Glutamatergic neuron (in vitro differentiated cells): ENCODE results near the gene POU3F1. TPM values are rescaled to one million over a fixed set of nuclear protein-coding genes. Genes with fewer than 3 reads are reported as not detected.

Experiments
- DNase-seq: peaks from one replicate; pipeline ENCODE4 v3.0.0; 2022
- H3K27ac Mint-ChIP-seq: one replicate; pipeline ENCODE4 v1.8.0; 2020; ENCODE audit warnings: mild to moderate bottlenecking, mixed read lengths, inconsistent platforms; ENCODE audit not compliant: unreplicated experiment
- H3K27me3 Mint-ChIP-seq: one replicate; pipeline ENCODE4 v1.8.0; 2020; ENCODE audit warnings: mild to moderate bottlenecking, moderate library complexity, mixed read lengths, inconsistent platforms; ENCODE audit not compliant: unreplicated experiment
- H3K36me3 Mint-ChIP-seq: one replicate; pipeline ENCODE4 v1.8.0; 2020; ENCODE audit warnings: mild to moderate bottlenecking, mixed read lengths, inconsistent platforms; ENCODE audit not compliant: unreplicated experiment
- H3K4me1 Mint-ChIP-seq: one replicate; pipeline ENCODE4 v1.8.0; 2020; ENCODE audit warnings: mild to moderate bottlenecking, low read depth, mixed read lengths, inconsistent platforms; ENCODE audit not compliant: unreplicated experiment
- H3K4me3 Mint-ChIP-seq: one replicate; pipeline ENCODE4 v1.8.0; 2020; ENCODE audit warnings: mild to moderate bottlenecking, mixed read lengths, inconsistent platforms; ENCODE audit not compliant: unreplicated experiment
- H3K9me3 Mint-ChIP-seq: one replicate; pipeline ENCODE4 v1.8.0; 2020; ENCODE audit warnings: mild to moderate bottlenecking, moderate library complexity, mixed read lengths, inconsistent platforms; ENCODE audit not compliant: unreplicated experiment
- CTCF ChIP-seq: fragments of 200-600 bp; sonication (generic); IDR thresholded peaks from one replicate; pipeline ENCODE4 v1.5.0; 2021; ENCODE audit not compliant: partially characterized antibody, unreplicated experiment
- total RNA-seq: library from RNA; stranded (reverse); fragmentation: NEBNext Ultra II Directional; extraction: Animal tissue kit (Norgen Biotek cat#: 25700); gene quantifications from one replicate; pipeline ENCODE4 v1.2.1, GENCODE V29; 2021; ENCODE audit not compliant: unreplicated experiment

POU3F1 gene
- total RNA-seq, 1 donor from 2014 or later, result 9.3 TPM

- Mint-ChIP-seq H3K27ac (no peak overlapping the region), H3K9me3 (peaks cover 4% of the 10 kb centered on the region), H3K4me3 (no peak overlapping the region), H3K36me3 (no peaks in the 10 kb centered on the region), H3K27me3 (peaks cover 10% of the 10 kb centered on the region), H3K4me1 (peaks cover 22% of the 10 kb centered on the region)
- TF ChIP-seq CTCF, result no peak
- DNase-seq, result no peak
Measured at GRCh38 chr1:38031513-38031866, 15.1 kb downstream of the POU3F1 start.

- Mint-ChIP-seq H3K27ac (no peak overlapping the region), H3K4me3 (no peak overlapping the region), H3K9me3 (peaks cover 4% of the 10 kb centered on the region), H3K27me3 (peaks cover 10% of the 10 kb centered on the region), H3K36me3 (no peaks in the 10 kb centered on the region), H3K4me1 (peaks cover 22% of the 10 kb centered on the region)
- no peak for DNase-seq
- no peak for TF ChIP-seq CTCF
Measured at GRCh38 chr1:38030596-38031512, 15.7 kb downstream of the POU3F1 start.

- no peak for TF ChIP-seq CTCF
- no peaks in the 10 kb centered on the region for H3K36me3 Mint-ChIP-seq
- no peak for DNase-seq
- peaks cover 10% of the 10 kb centered on the region for H3K27me3 Mint-ChIP-seq
- peak overlapping the region; percentile 20 for H3K4me3 Mint-ChIP-seq
- H3K4me1 Mint-ChIP-seq, result peaks cover 22% of the 10 kb centered on the region
- peaks cover 4% of the 10 kb centered on the region for H3K9me3 Mint-ChIP-seq
- no peak overlapping the region for H3K27ac Mint-ChIP-seq
Measured at GRCh38 chr1:38029685-38030511, 16.7 kb downstream of the POU3F1 start.

GRCh38 chr1:38029081-38029681 is 17.4 kb downstream of the POU3F1 start:
- Mint-ChIP-seq H3K4me1 (peaks cover 22% of the 10 kb centered on the region), H3K27me3 (peaks cover 10% of the 10 kb centered on the region), H3K36me3 (no peaks in the 10 kb centered on the region), H3K4me3 (peak overlapping the region; percentile 72), H3K9me3 (peaks cover 4% of the 10 kb centered on the region), H3K27ac (no peak overlapping the region)
- DNase-seq, result peak; percentile 56
- TF ChIP-seq CTCF, result no peak
